Non-pigmented ciliary epithelial cell (primary cell): ENCODE measurements around the gene LCE2A.

Source experiments
- DNase-seq: peaks from one replicate; pipeline ENCODE4 v3.0.0-alpha.2; 2010; ENCODE audit warnings: low read depth

LCE2A gene

DNA sequence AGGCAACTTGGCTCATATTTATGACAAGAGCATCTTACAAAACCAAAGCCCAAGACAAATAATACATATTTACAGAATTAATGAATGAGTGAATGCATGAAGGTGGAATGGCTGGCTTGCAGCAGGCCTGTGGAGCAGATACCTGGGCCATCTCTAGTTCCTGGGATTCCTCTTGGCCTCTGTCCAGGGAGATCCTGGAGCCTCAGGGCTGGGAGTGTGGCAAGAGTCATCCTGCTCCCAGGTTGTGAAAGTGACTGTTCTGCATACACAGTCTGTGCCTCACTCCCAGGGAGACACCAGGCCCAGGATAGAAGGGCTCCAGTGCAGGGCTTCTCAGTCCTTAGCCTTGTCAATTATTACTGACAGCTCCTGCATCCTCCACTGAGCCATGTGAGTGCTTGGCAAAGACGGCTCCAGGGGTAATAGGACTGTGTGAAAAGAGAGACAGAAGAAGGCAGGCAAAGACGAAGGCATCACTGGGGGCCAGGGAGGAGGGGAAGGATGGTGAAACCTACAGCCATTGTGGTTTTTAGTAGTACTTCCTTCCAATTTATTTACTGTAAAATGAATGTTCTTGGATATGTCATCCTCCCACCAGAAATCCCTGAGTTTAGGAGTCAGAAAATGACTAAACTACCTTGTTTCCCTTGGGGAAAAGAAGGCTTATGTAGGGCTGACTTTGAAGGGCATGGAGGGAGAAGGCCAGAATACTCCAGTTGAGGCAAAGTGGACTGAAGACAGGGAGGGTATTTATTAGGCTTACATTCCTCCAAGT, 45.4 kb downstream of the LCE2A start:
- DNase-seq = no peak

DNA sequence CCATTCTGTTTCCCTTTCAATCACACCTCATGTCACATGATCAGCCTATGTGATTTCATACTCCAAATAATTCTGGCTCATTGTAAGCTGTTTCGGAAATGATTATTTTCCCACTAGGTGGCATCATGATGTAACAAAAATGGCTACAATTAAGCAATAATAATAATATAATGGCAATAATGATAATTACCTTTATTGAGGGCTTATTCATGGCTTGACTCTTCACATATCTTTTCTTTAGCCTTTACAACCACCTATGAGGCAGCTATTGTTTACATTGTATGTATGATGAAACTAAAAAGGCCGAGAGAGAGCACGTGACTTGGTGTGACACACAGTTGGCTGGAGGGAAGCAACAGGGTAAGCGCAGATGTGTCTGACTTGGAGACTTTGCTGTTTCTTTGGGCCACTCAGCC, 47.2 kb downstream of the LCE2A start:
- DNase-seq = peak; percentile 14

DNA sequence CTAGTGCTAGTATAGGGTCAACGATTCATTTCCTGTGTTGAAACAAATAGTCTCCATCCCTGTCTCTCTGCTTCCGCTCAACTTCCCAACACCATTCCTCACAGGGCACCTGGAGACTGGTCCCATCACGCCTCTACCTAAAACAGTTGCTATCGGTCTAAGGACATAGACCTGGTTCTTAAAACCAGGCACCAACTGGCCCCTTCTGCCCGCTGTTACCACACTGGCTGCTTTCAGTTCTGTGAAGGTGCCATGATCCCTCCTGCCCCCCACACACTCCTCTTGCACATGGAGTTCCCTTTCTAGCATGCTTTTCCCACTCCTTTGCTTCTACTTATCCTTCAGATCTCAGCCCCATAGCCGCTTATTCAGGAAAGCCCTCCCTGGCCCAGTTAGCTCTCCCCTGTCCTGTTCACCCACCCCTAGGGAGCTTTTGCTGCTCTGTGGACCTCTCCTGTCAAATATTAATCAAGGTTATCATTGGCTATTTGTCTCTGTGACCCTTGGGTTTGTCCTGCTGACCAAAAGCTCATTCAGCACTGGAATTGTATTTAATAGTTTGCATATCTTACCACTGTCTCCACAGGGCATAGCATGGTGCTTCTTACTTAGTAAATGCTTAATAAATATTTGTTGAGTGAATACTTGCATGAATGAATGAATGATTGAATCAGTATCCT, 47.8 kb downstream of the LCE2A start:
- no peak for DNase-seq

- DNase-seq = no peak
Measured at GRCh38 chr1:152747831-152748230, 49.7 kb downstream of the LCE2A start.
